DMS114 treated with DMSO at 0.1 percent for 48 hours (cell line): Measurements from ENCODE around the gene NME1.

Experiments
- DNase-seq: peaks from one replicate; lab custom pipeline; 2025; ENCODE audit not compliant: unreplicated experiment; lab: John Stamatoyannopoulos, UW

NME1 gene

GRCh38 chr17:51189162-51189561, 35.8 kb downstream of the NME1 start:
- no peak for DNase-seq

- no peak for DNase-seq
These were observed 36.3 kb downstream of the NME1 start for GRCh38 chr17:51189628-51190027.

GRCh38 chr17:51191895-51192294, 38.5 kb downstream of the NME1 start:
- no peak for DNase-seq

GRCh38 chr17:51197754-51198153, 44.4 kb downstream of the NME1 start:
- DNase-seq: no peak

GRCh38 chr17:51200295-51200694, 46.9 kb downstream of the NME1 start:
- DNase-seq: no peak

GRCh38 chr17:51200846-51201245, 47.5 kb downstream of the NME1 start:
- DNase-seq: no peak

GRCh38 chr17:51203838-51204237, 50.5 kb downstream of the NME1 start:
- DNase-seq: no peak
